Hematopoietic multipotent progenitor cell treated with erythropoietin and hydrocortisone succinate and interleukin-3 and kit ligand, for 17 days (in vitro differentiated cells): ENCODE data around the gene LRMDA.

Experiments used
- DNase-seq: peaks from one replicate; pipeline ENCODE4 v3.0.0-alpha.2; 2015; ENCODE audit warnings: low spot score

The LRMDA gene

DNA sequence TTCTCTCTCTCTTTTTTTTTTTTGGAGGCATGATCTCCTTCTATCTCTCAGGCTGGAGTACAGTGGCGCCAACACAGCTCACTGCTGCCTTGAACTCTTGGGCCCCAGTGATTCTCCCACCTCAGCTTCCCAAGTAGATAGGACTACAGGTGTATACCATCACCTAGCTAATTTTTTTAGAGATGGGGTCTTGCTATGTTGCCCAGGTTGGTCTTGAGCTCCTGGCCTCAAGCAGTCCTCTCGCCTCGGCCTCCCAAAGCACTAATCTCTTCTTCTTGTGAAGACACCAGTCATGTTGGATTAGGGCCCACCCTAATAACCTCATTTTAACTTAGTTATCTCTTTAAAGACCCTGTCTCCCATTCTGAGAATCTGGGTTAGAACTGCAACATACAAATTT lies 45.6 kb downstream of the LRMDA start:
- DNase-seq = no peak

DNA sequence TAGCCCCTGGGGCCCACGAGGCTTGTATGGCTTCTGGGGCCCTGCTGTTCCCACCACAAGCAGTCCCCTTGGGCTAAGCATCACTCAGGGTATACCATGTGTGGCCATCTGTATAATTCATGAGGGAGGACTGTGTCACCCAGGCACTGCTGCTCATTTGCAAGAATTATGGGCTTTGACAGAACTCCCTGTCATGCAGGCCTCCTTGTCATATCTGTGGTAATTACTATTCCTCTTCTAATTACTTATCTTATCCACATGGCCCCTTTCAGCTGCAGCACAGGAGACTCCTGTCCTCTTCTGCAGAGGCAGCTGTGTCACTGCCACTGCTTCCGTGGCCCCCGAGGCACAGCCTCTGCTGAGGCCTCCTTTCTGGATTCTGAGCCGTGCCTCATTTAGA lies 46.3 kb downstream of the LRMDA start:
- no peak for DNase-seq

DNA sequence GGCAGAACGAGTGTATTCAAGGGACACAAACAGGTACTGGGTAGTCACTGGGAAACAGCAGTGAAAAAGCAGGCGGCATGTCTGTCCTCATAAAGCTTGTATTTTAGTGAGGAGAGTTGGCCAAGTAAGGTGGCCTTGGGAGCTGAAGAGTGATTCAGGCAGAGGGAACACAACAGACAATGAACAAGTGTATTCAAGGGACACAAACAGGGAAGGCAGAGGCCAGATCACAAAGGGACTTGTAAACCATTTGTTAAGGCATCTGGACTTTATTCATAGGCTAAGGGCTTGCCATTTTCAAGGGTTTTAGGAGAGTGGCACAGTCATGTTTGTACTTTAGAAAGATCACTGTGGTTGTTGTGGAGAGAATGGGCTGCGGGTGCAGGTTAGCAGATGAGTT lies 49.0 kb downstream of the LRMDA start:
- no peak for DNase-seq

DNA sequence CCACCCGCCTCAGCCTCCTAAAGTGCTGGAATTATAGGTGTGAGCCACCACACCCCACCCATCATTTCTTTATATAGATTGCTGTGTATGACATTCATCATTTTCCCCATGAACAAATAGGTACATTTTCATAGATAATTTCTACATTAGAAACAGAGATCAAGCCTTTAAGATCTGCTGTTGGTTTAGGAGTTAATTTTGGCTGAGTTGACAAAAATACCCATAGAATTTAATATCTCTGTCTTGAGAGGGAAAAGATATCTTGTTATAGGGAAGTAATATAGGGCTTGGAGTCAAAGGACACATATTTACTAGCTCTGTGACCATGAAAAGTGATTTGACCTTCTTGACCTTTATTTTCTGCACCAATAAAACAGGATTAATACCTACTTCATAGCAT lies 51.8 kb downstream of the LRMDA start:
- DNase-seq = no peak

DNA sequence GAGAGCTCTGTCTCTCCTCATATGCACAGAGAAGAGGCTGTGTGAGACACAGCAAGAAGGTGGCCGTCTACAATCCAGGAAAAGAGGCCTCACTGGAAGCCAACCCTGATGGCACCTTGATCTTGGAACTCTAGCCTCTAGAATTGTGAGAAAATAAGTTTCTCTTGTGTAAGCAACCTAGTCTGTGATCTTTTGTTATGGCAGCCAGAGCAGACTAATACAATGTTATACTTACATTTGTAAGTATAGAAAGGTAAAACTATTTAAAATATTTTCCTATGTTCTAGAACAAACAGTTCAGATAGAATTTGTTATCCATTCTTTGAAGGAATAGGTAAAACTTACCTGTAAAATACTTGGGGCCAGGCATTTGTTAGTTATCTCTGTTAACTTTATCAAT lies 53.3 kb downstream of the LRMDA start:
- DNase-seq = no peak

DNA sequence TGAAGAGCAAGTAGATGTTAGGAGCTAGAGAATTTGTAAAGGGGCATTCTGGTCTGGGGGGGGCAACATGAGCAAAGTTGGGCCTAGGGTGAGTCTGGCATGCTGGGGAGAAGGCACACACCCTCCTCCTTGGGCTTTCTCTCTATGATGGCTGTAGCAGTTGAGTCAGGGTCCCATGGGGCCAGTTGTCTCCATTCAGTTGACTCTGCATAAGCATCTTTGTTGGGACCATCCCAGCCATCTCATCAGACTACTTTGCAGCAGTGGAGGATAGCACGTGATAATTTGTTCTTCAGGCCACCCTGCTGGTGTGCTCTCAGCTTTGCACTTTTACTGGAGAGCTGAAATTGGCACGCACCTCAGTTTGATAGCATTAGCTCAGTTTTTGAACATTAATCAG lies 55.2 kb downstream of the LRMDA start:
- no peak for DNase-seq

DNA sequence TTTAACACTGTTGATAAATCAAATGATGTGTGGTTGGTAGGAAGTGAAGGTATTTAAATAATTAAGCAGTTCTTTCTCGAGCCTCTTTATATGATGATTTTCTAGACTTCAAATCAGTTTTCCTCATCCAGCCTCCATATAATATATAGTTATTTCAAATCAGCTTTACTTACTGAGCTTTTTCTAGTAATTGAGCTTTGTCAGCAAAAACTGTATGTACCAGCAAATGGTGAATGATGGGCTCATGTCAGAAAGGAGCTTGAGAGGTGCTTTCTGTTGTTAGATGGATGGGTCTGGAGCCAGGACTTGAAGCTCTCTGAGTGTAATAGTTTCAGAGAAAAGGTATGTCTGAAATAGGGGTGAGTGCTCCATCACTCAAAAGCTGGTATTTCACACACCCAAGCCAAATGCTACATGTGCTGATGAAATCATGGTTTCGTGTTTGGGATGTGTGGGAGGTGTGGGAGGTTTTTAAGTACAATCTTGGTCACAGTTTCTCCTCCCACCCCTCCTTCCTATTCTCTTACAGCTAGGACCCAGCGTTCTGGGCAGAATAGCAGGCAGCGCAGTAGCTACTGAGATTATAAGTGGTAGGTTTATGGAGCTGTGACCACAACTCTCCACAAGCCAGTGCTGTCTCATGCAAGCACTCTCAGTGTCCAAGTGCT lies 55.8 kb downstream of the LRMDA start:
- no peak for DNase-seq

DNA sequence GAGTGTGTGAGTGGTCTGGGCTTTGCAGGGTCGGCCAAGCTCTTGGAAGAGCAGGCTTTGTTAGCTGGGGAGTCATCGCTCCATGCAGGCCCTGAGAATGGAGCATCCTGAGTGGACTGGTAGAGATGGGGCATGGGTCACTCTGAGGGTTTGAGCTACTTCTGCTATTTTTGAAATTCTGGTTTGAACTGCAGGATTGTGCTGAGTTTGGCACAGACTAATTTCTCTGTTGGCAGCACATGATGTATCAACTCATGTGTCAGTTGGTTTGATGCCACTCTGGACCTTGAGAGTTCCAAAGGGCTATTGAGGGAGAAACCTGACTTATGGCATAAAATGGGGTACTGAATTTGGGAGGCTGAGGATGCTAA lies 56.3 kb downstream of the LRMDA start:
- DNase-seq = no peak

DNA sequence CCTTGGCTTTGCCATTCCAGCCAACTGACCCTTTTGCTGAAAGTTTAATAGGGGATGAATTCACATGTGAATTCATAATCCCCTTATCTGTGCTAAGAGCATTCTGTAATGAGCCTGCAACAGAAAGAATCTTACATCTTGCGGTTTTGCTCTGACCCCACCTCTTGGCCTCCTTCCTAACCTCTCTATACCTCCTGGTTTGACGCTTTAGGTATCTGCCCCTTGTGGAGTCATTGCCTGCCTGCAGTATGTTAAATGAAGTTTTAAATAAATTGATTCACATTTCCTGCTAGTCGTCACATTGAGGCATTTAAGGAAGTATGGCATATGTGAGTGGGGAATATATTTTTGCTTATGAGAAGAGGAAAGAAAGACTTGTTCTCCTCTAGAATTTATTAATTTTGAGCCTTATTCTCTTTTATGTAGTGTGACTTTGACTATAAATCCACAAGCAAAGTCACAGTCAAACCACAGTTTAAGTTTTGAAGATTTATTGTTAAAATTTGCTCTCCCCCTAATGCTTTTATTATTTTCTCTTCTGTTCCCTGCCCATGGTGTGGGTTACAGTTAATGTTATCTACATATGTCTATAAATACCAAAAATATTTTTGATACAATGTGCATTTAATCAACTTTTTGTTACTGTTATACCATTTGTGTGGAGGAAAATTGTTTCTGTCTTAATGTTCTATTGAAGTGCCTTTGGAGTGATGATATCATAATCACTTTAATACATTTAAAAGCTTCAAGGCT lies 60.9 kb downstream of the LRMDA start:
- no peak for DNase-seq

DNA sequence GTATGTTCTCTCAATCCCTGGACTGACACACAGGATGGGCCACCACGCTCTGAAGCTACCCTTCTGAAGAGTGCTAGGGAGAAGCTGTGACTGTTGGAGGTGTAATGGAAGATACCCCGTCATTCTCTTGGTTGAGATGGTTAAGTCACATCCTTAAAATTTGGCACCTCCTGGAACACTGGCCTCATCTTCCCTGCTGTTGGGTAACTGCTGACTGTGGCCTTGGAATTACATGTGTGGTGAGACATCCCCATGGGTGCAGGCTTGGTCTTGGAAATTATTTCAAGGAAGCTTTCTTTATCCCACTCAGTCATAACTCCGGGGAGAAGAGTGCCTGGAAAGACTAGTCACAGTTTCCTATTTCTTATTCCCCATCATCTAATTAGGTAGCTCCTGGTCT lies 62.0 kb downstream of the LRMDA start:
- DNase-seq = no peak

DNA sequence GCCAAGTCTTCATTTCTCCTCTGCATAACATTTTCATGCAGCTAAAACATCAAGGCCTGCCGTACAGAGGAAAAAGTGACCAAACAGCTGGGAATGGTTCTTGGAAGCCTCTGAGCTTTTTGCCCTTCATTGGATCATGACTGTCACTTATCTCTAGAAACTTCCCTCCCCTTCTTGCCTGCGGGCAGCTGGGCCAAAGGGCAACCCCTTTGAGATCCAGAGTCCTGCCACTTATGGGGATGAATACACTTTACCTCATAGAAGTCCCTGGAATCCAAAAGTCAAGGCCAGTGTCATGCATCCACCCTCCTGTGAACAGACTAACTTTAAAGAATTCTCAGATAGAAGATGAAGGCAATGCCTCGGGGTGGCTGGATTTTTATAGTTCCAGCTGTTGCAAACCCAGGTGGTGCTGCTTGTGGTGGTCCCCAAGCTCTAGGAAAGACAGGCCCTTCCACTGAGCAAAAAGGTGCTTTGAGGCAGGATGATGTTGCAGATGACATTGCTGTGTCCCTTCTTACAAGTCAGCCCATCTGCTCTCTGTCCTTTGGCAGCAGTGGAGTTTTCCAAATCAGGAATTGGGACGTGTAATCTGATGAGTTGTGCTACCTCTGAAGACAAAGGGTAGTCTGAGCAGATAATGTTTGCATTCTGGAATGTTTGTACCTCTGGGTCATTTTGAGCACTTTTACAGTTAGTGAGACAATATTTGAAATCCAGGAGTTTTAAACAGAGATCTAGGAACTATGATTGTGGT lies 64.2 kb downstream of the LRMDA start:
- no peak for DNase-seq

DNA sequence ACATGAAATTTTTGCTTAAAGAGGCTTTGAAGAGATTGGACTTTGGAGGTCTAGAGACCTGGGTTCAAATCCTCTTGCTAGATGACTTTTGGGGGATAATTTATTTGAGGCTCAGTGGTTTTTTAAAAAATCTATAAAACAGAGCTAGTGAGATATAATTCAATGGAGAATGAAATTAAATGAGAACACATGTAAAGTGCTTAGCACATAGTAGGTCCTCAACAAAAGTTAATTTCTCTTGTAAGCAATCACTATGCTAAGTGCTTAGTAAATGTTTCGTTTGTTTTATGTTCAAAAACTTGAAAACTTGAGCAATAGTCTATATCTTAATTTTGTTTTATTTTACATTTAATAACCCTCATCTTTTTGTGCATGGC lies 64.8 kb downstream of the LRMDA start:
- DNase-seq = no peak

DNA sequence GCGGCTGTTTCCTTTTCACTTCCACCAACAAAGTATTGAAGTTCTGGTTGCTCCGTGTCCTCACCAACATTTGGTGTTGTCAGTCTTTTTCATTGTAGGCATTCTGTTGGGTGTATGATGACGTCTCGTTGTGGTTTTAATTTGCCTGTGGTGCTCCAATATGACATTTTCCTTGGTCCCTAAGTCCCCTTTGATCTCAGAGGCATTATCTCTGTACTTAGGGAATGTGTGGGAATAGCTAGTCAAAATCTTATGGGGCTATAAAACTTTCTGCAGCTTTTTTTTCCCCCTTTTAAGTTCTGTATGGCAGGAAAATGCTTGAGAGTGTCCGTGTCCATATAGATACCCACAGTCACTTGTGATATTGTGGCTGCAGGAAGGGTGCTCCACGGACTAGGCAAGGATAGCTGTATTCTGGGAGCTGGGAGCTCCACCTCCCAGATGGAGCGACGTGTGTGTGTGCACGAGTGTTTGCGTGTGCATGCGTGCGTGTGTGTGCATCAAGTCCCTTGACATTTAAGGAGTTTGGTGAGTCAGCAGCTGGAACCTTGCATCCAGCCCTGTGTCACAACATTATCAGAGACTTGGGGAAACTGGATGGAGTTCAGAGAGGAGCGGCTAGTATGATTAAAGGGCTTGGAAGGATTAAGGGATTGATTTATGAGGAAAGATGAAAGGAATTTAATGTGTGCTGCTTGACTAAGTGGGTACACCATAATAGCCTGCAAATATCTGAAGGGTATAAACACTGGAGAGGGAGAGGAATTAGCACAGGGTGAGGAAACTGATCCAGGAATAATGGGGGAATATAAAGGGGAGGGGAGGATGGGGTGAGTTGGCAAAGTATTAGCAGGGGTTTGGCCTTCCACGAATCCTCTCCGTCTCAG lies 66.8 kb downstream of the LRMDA start:
- DNase-seq = no peak

DNA sequence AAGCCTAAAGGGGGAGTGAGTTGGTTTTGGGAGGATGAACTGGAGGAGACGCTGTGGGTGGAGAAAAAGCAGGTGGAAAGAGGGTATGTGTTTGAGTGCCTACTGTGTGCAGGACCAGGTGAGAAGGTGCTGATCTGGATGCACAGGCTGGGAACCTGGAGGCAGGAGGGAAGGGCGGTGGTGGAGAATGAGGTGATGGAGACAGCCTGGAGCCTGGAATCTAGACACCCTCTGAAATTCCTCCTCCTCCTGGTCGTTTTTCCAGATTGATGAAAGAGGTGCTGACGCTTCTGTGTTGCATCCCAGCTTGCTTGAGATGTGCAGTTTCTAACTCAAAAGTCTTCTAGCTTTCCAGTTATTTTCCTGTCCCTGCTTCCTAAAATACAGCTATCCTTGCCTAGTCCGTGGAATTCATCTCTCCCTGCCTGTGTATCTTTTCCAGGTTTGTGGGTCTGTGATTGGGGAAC lies 67.5 kb downstream of the LRMDA start:
- no peak for DNase-seq

DNA sequence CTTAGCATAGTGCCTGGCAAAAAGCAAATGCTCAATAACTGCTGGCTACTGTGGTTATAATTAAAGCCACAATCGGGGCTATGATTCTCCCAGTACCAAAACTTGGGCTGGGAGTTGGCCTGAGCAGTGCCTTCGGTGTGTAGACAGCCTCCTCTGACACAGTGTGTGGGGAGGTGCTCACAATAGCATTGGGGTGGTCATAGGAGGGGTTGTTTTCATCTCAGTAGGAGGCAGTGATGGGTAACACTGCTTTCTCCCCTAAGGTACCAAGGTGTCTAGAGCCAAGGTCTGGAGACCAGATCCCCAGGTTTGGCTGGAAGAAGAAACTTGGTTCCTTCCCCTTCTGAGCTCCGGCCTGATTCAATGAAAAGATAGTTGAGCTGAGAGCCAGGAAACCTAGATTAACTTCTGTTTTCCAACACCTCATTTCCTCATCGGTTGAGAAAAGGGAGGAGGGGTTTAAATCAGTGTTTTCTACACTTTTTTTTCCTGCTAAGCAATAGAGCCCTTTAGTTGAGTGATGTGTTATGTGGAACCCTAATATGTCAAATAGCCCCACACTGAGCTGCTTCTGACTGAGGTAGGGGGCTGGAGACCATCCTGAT lies 68.2 kb downstream of the LRMDA start:
- no peak for DNase-seq

DNA sequence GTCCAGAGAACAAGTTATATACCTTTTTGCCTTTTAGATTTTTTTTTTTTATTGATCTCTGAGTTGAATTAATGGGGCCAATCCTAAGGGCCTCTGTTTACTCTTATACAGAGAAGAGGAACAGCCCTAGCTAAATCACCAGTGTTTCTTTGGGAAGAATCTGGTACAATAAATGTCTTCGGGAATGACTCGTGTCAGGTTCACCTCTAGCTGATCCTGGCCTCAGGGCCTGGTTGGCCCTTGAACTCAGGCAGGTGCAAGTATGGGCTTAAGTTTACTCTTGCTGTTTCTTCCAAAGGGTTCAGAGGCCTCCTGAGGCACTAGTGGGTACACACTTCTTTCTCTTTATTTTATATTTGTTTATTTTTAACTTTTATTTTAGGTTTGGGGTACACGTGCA lies 71.0 kb downstream of the LRMDA start:
- DNase-seq = no peak

DNA sequence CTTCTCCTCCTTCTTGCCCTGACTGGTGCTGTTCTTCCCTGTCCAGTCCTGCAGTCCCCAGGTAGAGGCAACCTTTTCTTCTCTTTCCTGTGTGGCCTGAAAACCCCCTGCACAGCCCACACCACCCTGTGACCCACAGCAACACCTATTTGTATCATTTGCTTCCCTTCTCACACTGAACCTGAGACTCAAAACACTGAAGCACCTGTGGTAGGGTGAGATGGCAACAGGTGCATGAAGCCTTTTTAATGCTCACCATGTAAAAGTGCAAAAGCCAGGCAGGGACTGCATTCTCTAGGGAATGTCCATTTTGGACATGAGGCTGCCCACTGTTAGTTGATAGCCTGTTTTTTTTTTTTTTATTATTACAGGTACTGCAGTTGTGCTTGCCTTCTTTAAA lies 71.4 kb downstream of the LRMDA start:
- DNase-seq = no peak

DNA sequence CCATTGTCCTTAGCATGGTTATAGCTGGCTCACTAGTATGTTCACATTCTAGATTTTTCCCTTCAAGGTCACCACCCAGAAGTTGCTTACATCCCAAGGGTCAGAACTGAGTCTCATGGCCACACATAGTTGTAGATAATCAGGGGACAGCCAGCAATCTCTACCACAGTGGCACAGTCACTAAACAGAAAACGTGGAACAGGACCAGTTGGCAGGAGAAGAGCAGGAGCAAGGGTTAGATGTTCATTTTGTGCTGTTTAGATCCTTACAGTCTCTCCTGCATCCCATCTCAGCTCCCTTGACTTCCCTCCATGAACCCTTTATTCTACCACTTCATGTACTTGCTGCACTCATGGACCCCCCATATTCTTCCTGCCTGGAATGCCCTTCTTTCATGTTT lies 73.9 kb downstream of the LRMDA start:
- no peak for DNase-seq

DNA sequence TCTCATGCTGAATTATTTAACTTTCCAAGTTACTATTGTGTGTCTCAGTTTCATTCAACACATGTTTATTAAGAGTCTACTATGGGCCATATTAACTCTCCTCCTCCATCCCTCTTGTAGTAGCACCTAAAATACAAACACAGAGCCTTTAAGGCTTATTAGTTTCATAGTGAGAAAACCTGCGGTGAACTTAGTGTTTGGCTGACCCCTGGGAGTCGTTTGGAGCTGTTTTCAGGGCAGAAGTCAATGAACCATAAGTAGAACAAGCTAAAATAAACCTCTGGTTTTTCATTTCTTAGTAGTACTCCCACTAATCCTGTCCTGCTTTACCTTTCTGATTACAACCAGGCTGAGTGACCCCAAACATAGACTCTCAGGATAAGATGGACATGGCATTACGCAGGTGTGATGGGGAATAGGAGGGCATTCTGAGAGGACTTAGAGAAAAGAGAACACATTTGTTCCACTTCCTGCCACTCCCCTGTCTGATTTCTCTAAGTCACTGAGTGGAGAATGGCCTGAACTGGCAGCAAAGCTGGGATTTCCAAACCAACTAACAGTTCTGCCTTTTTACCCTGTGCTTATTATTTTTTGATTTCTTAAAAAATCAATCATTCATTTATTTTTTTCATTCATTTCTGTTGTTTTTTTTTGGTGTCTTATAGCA lies 74.5 kb downstream of the LRMDA start:
- DNase-seq = no peak

DNA sequence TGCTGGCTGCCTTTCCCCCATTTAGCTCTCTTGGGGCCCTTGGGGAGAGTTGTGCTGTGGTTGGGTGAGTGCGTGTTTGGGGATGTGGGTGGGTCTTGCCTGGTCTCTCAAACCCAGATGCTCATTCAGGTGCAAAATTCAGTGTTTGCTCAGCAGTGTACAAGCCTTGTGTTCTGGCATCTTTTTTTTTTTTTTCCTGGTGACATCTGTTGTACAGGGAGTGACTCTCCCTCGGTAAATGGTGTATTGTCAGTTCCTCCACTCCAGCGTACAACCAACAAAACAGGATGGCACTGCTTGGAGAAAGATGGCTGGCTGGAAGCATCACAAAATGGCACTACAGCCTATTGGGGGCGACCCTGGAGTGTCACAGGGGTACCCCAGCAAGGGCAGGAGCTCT lies 75.5 kb downstream of the LRMDA start:
- no peak for DNase-seq

DNA sequence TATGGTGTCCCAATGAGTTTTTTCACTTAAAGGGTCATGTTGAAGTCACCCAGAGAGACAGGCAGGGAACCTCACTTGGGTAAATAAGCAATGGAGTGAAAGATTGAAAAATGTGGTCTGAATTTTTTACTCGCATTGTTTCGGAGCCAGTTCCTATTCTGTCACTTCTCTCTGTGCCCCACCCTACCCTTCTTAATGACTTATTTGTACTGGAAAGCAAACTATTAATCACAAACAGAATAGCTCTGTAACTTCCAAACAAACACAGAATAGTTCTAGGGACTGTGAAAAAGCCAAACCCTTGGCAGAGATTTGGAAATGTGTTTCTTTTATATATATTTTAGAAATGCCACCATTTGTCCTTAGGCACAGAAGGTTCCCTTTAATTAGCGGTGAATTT lies 76.0 kb downstream of the LRMDA start:
- no peak for DNase-seq
